Esophagus muscularis mucosa (tissue), 4 donors: ENCODE results near the gene NDST1. TPM values are rescaled to one million over a fixed set of nuclear protein-coding genes. Genes with fewer than 3 reads are reported as not detected.
A peak's percentile ranks its signal among the peaks of the same experiment; 100 is the strongest.

Source experiments
- DNase-seq: peaks from one replicate; pipeline ENCODE4 v3.0.0-alpha.2; 2017; ENCODE audit errors: extremely low spot score
- H3K27ac ChIP-seq, 4 donors: fragments of 200-600 bp; sonication (generic); replicated peaks in 1 of 4; 1 replicate in 3 of 4; 2 replicates in 1 of 4; pipeline ENCODE4 v1.5.1; 2016 to 2019; ENCODE audit warnings: mild to moderate bottlenecking in 1 of 4
- H3K27me3 ChIP-seq, 4 donors: fragments of 200-600 bp; sonication (generic); one replicate each; pipeline versions ENCODE4 v1.5.1 to v1.6.0; 2016 to 2019
- H3K36me3 ChIP-seq, 4 donors: fragments of 200-600 bp; sonication (generic); one replicate each; pipeline ENCODE4 v1.5.1; 2016 to 2019
- H3K4me1 ChIP-seq, 4 donors: fragments of 200-600 bp; sonication (generic); one replicate each; pipeline ENCODE4 v1.5.1; 2016 to 2019
- H3K4me3 ChIP-seq, 4 donors: fragments of 200-600 bp; sonication (generic); 1 replicate in 2 of 4; 2 replicates in 2 of 4; pipeline ENCODE4 v1.5.1; 2016 to 2019; ENCODE audit warnings: mild to moderate bottlenecking in 4 of 4, moderate library complexity in 1 of 4
- H3K9me3 ChIP-seq, 4 donors: fragments of 200-600 bp; sonication (generic); 1 replicate in 3 of 4; 2 replicates in 1 of 4; pipeline ENCODE4 v1.5.1; 2016 to 2019
- CTCF ChIP-seq, 3 experiments: fragments of 200-600 bp in 2 of 3; fragments of 450-650 bp in 1 of 3; sonication (generic) in 2 of 3; IDR thresholded peaks; one replicate each; pipeline ENCODE4 v1.5.1; 2017 to 2019; ENCODE audit warnings: antibody characterized with exemption in 3 of 3, mild to moderate bottlenecking in 2 of 3, moderate library complexity in 1 of 3
- EP300 ChIP-seq: sonication (generic); formaldehyde crosslinking; IDR thresholded peaks from one replicate; pipeline ENCODE4 v1.6.1; 2017; ENCODE audit warnings: antibody characterized with exemption
- POLR2A ChIP-seq: fragments of 450-650 bp; IDR thresholded peaks from one replicate; pipeline ENCODE4 v1.6.1; 2017; ENCODE audit warnings: antibody characterized with exemption, moderate library complexity, mild to moderate bottlenecking, low read depth
- POLR2AphosphoS5 ChIP-seq, 2 donors: sonication (generic); formaldehyde crosslinking; IDR thresholded peaks; one replicate each; pipeline ENCODE4 v1.6.1; 2017; ENCODE audit warnings: antibody characterized with exemption in 2 of 2
- WGBS: methylation state at CpG from one replicate; pipeline ENCODE4 v1.1.5; 2018; 5-methylcytosine and 5-hydroxymethylcytosine counted together
- intact Hi-C: fragments of 100-400 bp; cut with DNase I; formaldehyde crosslinking; loops from one replicate; pipeline ENCODE4 v1.15.1; 2023
- total RNA-seq, 4 donors: library from RNA; depleted of rRNA; stranded (reverse); fragments of >200 nt; gene quantifications; one replicate each; pipeline versions ENCODE4 v1.1.0 to v1.2.1, GENCODE V29; 2016

NDST1 gene
- total RNA-seq, 4 donors from 2014 or later, result 48.2 to 113 (median 74.5) TPM

DNA sequence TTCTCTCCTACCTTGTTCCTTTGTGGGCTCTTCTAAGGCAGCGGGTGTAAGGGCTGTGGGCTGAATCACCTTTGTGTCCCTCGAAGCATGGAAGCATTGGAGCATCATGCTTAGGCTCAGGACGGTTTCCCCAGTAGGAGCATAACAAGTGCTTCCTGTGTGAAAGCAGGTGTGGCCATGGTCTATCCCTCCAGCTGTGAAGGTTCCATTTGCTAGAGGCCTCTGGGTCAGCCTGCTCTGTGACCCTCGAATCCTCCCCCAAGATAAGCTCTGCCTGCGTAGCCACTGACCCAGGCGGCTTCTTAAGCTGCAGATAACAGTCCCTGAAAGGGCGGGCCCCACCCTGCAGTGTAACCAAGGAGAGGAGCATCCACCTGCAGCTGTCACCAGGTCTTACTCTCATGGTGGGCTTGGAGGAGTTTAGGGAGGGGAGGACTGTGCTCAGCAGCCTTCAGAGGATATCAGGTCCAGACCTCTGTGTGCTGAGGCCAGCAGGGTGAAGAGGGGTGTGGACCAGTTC is 8.4 kb upstream of the NDST1 start:
- DNase-seq, result no peak
- no peak overlapping the region for H3K4me3 ChIP-seq
- H3K27me3 ChIP-seq, result no peaks in the 10 kb centered on the region
- no peak for TF ChIP-seq EP300
- TF ChIP-seq POLR2A, result no peak
- no peak for TF ChIP-seq POLR2AphosphoS5 (IDR thresholded peaks at IDR 0.05)
- no peak for TF ChIP-seq CTCF (IDR thresholded peaks at IDR 0.05)
- peak overlapping the region; percentile 38 to 77 (median 60) for H3K27ac ChIP-seq
- no peaks in the 10 kb centered on the region for H3K9me3 ChIP-seq
- H3K36me3 ChIP-seq, result no peaks in the 10 kb centered on the region
- intact Hi-C loops, result no loop called here
- 87% methylated on average over 7 of the region's 7 CpGs for WGBS
- peaks cover 83 to 98% (median 89%) of the 10 kb centered on the region in 4 donors for H3K4me1 ChIP-seq

DNA sequence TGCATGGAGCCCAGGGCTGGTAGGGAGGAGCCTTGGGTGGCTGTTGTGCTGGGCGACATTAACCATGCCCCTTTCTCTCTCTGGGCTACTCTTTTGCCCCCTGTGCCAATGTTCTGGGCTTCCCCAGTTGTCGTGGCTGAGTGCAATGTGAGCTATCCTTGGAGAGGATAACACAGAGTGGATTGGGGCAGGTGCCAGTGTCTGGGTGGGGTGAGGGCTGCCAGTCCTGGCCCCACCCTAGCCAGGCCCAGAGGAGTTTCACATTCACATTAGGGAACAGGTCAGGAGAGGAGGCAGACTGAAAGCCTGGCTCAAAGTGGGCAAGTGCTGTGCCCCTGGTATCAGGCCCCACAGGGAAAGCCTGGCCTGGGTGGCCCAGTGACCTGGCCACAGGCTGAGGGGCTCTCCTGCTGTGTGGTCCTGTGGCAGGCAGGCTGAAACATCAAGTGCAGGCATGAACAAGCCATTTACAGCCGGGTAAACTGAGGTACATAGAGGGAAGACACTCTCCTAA is 7.5 kb upstream of the NDST1 start:
- Histone ChIP-seq H3K27me3 (no peaks in the 10 kb centered on the region), H3K4me1 (peaks cover 92 to 100% (median 98%) of the 10 kb centered on the region in 4 donors), H3K4me3 (no peak overlapping the region), H3K9me3 (no peaks in the 10 kb centered on the region), H3K27ac (peak overlapping the region; percentile 38 to 73 (median 56)), H3K36me3 (no peaks in the 10 kb centered on the region)
- intact Hi-C loops, result no loop called here
- 64% methylated on average over 2 of the region's 3 CpGs for WGBS
- DNase-seq, result no peak
- TF ChIP-seq POLR2AphosphoS5 (IDR thresholded peaks at IDR 0.05) (no peak), POLR2A (no peak), EP300 (no peak), CTCF (IDR thresholded peaks at IDR 0.05) (no peak)

- intact Hi-C loops, result no loop called here
- peaks cover 97 to 100% (median 100%) of the 10 kb centered on the region in 4 donors for H3K4me1 ChIP-seq
These were observed 7.0 kb upstream of the NDST1 start for GRCh38 chr5:150500905-150501304.

DNA sequence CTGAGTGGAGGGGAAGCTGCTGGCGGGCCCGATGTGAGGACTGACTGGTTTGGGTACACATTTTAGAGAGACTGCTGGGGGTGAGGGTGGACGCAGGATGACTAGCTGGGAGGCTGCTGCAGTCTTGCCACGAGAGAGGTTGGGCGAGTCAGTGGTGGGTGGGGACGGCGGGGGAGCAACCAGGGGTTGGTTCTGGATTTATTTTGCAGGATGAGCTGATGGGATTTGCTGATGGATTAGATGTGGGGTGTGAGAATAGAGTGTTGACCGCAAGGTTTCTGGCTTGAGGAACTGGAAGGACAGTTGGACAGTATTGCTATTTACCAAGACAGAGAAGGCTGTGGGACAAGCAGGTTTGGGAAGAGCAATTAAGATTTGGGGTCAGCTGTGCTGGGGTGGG is 5.8 kb upstream of the NDST1 start:
- Histone ChIP-seq H3K9me3 (no peaks in the 10 kb centered on the region), H3K27ac (peak overlapping the region; percentile 11 to 73 (median 56)), H3K36me3 (no peaks in the 10 kb centered on the region), H3K4me3 (no peak overlapping the region), H3K4me1 (peaks cover 99 to 100% (median 100%) of the 10 kb centered on the region in 4 donors), H3K27me3 (no peaks in the 10 kb centered on the region)
- 76% methylated on average over 8 of the region's 8 CpGs for WGBS
- TF ChIP-seq CTCF (IDR thresholded peaks at IDR 0.05) (no peak), POLR2AphosphoS5 (IDR thresholded peaks at IDR 0.05) (no peak), EP300 (no peak), POLR2A (no peak)
- no peak for DNase-seq
- intact Hi-C loops, result no loop called here

More at GRCh38 chr5:150500905-150501304, 7.0 kb upstream of the NDST1 start:
- Histone ChIP-seq H3K9me3 (no peaks in the 10 kb centered on the region), H3K36me3 (no peaks in the 10 kb centered on the region), H3K27me3 (no peaks in the 10 kb centered on the region), H3K27ac (peak overlapping the region; percentile 38 to 73 (median 56)), H3K4me3 (no peak overlapping the region)
- 90% methylated on average over 8 of the region's 8 CpGs for WGBS
- no peak for DNase-seq
- no peak for TF ChIP-seq POLR2AphosphoS5 (IDR thresholded peaks at IDR 0.05)

- Histone ChIP-seq H3K27me3 (no peaks in the 10 kb centered on the region), H3K9me3 (no peaks in the 10 kb centered on the region), H3K27ac (peak overlapping the region; percentile 11 to 73 (median 56)), H3K4me1 (peaks cover 99 to 100% (median 100%) of the 10 kb centered on the region in 4 donors), H3K36me3 (no peaks in the 10 kb centered on the region), H3K4me3 (no peak overlapping the region)
- intact Hi-C loops, result no loop called here
- WGBS, result 81% methylated on average over 3 of the region's 3 CpGs
- no peak for DNase-seq
- TF ChIP-seq POLR2AphosphoS5 (IDR thresholded peaks at IDR 0.05), result no peak
- no peak for TF ChIP-seq POLR2A
- TF ChIP-seq CTCF (IDR thresholded peaks at IDR 0.05), result no peak
- TF ChIP-seq EP300, result no peak
These were observed 5.1 kb upstream of the NDST1 start for GRCh38 chr5:150502847-150503246.
